GM10266 (cell line): Measurements from ENCODE around the gene RGSL1.

Experiments
- DNase-seq: peaks from one replicate; pipeline ENCODE4 v3.0.0; 2012; ENCODE audit errors: extremely low spot score
- TF ChIP-seq, protein P1 (sequence below): IDR thresholded peaks from 2 replicates; pipeline ENCODE4 v1.5.1; 2012; ENCODE audit warnings: mild to moderate bottlenecking, low read depth; ENCODE audit not compliant: control insufficient read depth, insufficient read depth; ENCODE audit errors: missing control alignments

The RGSL1 gene

GRCh38 chr1:182450087-182450486 is at the start of gene RGSL1:
Gene RGSL1, plus strand, starts transcription at chr1:182450146. Its CDS starts 20 bp downstream, at chr1:182450166.
- TF ChIP-seq, protein P1, sequence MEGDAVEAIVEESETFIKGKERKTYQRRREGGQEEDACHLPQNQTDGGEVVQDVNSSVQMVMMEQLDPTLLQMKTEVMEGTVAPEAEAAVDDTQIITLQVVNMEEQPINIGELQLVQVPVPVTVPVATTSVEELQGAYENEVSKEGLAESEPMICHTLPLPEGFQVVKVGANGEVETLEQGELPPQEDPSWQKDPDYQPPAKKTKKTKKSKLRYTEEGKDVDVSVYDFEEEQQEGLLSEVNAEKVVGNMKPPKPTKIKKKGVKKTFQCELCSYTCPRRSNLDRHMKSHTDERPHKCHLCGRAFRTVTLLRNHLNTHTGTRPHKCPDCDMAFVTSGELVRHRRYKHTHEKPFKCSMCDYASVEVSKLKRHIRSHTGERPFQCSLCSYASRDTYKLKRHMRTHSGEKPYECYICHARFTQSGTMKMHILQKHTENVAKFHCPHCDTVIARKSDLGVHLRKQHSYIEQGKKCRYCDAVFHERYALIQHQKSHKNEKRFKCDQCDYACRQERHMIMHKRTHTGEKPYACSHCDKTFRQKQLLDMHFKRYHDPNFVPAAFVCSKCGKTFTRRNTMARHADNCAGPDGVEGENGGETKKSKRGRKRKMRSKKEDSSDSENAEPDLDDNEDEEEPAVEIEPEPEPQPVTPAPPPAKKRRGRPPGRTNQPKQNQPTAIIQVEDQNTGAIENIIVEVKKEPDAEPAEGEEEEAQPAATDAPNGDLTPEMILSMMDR, result no peak
- no peak for DNase-seq

DNA sequence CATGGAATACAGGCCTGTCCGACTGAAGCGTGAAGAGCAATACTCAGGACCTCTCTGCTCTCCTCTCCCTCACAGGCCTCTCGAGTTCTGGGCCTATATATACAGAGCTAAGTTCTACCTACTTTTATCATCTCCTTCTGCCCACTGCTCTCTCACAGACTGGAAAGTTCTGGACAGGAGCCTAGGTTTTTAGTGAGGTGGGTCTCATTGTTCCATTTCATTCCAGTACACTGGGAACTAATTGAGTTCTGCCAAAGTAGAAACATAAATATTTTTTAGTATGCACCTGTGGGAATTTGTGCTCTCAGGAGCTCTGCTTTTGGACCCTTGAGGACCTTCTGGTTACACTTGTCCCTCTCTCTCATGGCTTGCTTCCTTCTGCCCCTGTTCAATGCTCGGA is 49.4 kb upstream of the RGSL1 start, which contains the start of gene TEDDM1:
TSS of gene TEDDM1 (minus strand) at position 101 of the 400 bp plus-strand sequence. CDS start 182 bp downstream, outside the sequence.
- TF ChIP-seq, protein P1, result no peak
- DNase-seq, result no peak

- TF ChIP-seq, protein P1, result no peak
- DNase-seq, result no peak
Measured at GRCh38 chr1:182404781-182405180, 45.2 kb upstream of the RGSL1 start.

DNA sequence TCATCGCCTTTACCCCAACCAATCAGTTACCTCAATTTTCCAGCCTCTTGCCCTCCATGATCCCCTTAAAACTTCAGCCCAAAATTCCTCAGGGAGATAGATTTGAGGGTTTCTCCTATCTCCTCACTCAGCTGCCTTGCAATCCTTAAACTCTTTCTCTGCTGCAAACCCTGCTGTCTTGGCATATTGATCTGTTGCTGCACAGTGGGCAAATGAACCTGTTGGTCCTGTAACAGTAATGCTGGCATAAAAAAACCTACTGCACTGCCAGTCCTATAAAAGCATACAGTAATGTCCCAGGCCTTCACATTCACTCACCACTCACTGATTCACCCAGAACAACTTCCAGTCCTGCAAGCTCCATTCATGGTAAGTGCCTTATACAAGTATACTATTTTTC is 44.4 kb upstream of the RGSL1 start:
- DNase-seq, result no peak
- TF ChIP-seq, protein P1, result no peak

DNA sequence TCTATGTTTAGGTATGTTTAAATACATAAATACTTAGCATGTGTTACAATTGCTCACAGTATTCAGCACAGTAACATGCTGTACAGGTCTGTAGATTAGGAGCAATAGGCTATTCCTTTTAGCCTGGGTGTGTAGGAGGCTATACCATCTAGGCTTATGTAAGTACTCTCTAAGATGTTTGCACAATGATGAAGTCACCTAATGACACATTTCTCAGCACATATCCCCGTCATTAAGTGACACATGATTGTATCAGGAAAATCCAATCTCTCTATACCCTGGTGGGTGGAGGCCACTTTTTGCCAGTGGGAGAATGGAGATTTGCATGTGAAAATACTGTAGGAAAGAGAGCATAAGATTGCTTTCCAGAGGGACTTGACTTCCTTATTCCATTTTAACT is 43.9 kb upstream of the RGSL1 start:
- DNase-seq, result no peak
- TF ChIP-seq, protein P1, result no peak

GRCh38 chr1:182407724-182408123 is 42.2 kb upstream of the RGSL1 start:
- no peak for DNase-seq
- TF ChIP-seq, protein P1, result no peak

- TF ChIP-seq, protein P1, result no peak
- DNase-seq, result no peak
Measured at GRCh38 chr1:182408435-182409075, 41.4 kb upstream of the RGSL1 start.
